Suppressor macrophage treated with lipopolysaccharide for 4 hours (primary cell): ENCODE data around the gene DNAH6.
"Not testable (repeated sequence)": the region's sequence is repeated elsewhere in the genome, so short reads cannot be mapped to it uniquely, and the experiment has no call there.

Experiments
- DNase-seq: peaks from one replicate; pipeline ENCODE4 v3.0.0-alpha.2; 2020

The DNAH6 gene

GRCh38 chr2:84516234-84516986 lies at the start of gene DNAH6:
Gene DNAH6 (plus strand): TSS chr2:84516498. CDS start chr2:84517827, 1,329 bp downstream.
- peak; percentile 82 for DNase-seq

GRCh38 chr2:84467389-84467788 lies 48.9 kb upstream of the DNAH6 start:
- DNase-seq = no peak

GRCh38 chr2:84472423-84472822 lies 43.9 kb upstream of the DNAH6 start:
- DNase-seq = not testable (repeated sequence)

GRCh38 chr2:84472856-84473565 lies 43.3 kb upstream of the DNAH6 start:
- no peak for DNase-seq

- no peak for DNase-seq
Observed at GRCh38 chr2:84474176-84474575, 42.1 kb upstream of the DNAH6 start.

- DNase-seq = no peak
Observed at GRCh38 chr2:84477886-84478285, 38.4 kb upstream of the DNAH6 start.

GRCh38 chr2:84478867-84479266 lies 37.4 kb upstream of the DNAH6 start:
- no peak for DNase-seq

GRCh38 chr2:84481702-84482101 lies 34.6 kb upstream of the DNAH6 start:
- no peak for DNase-seq

- DNase-seq = no peak
Observed at GRCh38 chr2:84482603-84483002, 33.7 kb upstream of the DNAH6 start.

GRCh38 chr2:84483320-84483719 lies 33.0 kb upstream of the DNAH6 start:
- no peak for DNase-seq

- no peak for DNase-seq
Observed at GRCh38 chr2:84486441-84487115, 29.7 kb upstream of the DNAH6 start.

- DNase-seq = no peak
Observed at GRCh38 chr2:84487298-84487996, 28.9 kb upstream of the DNAH6 start.

- DNase-seq = no peak
Observed at GRCh38 chr2:84491256-84491655, 25.0 kb upstream of the DNAH6 start.

- DNase-seq = no peak
Observed at GRCh38 chr2:84491741-84492140, 24.6 kb upstream of the DNAH6 start.

GRCh38 chr2:84492571-84492970 lies 23.7 kb upstream of the DNAH6 start:
- no peak for DNase-seq

- DNase-seq = no peak
Observed at GRCh38 chr2:84493514-84493913, 22.8 kb upstream of the DNAH6 start.

GRCh38 chr2:84494070-84494469 lies 22.2 kb upstream of the DNAH6 start:
- DNase-seq = no peak

GRCh38 chr2:84495539-84496146 lies 20.7 kb upstream of the DNAH6 start:
- peak; percentile 61 for DNase-seq

GRCh38 chr2:84496386-84496785 lies 19.9 kb upstream of the DNAH6 start:
- DNase-seq = no peak

GRCh38 chr2:84497285-84497684 lies 19.0 kb upstream of the DNAH6 start:
- DNase-seq = no peak

- no peak for DNase-seq
Observed at GRCh38 chr2:84498150-84498799, 18.0 kb upstream of the DNAH6 start.

- DNase-seq = not testable (repeated sequence)
Observed at GRCh38 chr2:84511024-84511423, 5.3 kb upstream of the DNAH6 start.
